Type B pancreatic cell (in vitro differentiated cells): ENCODE results near the gene GRM4. TPM values are rescaled to one million over a fixed set of nuclear protein-coding genes. Genes with fewer than 3 reads are reported as not detected.

Experiments used
- DNase-seq: peaks from one replicate; pipeline ENCODE4 v3.0.0; 2021; ENCODE audit warnings: mixed read lengths; ENCODE audit not compliant: unreplicated experiment; ENCODE audit errors: extremely low spot score
- H3K27ac Mint-ChIP-seq: 2 replicates; pipeline ENCODE4 v1.8.0; 2021; ENCODE audit warnings: mild to moderate bottlenecking, mixed read lengths
- H3K27me3 Mint-ChIP-seq: 2 replicates; pipeline ENCODE4 v1.8.0; 2021; ENCODE audit warnings: mixed read lengths
- H3K36me3 Mint-ChIP-seq: 2 replicates; pipeline ENCODE4 v1.8.0; 2021; ENCODE audit warnings: mixed read lengths
- H3K4me1 Mint-ChIP-seq: one replicate; pipeline ENCODE4 v1.8.0; 2021; ENCODE audit warnings: mixed read lengths; ENCODE audit not compliant: unreplicated experiment
- H3K4me3 Mint-ChIP-seq: 2 replicates; pipeline ENCODE4 v1.8.0; 2021; ENCODE audit warnings: mild to moderate bottlenecking, mixed read lengths
- H3K9me3 Mint-ChIP-seq: 2 replicates; pipeline ENCODE4 v1.8.0; 2021; ENCODE audit warnings: mixed read lengths
- total RNA-seq: library from RNA; stranded (reverse); gene quantifications from 2 replicates; pipeline ENCODE4 v1.2.1, GENCODE V29; 2021; ENCODE audit warnings: low replicate concordance
- TF ChIP-seq, protein P1 (sequence below): fragments of 200-600 bp; sonication (generic); conservative IDR thresholded peaks from 2 replicates; pipeline ENCODE4 v1.5.0; 2021; ENCODE audit warnings: antibody characterized with exemption, mild to moderate bottlenecking

GRM4 gene
- total RNA-seq, 1 donor from 2014 or later: 2.2 TPM

DNA sequence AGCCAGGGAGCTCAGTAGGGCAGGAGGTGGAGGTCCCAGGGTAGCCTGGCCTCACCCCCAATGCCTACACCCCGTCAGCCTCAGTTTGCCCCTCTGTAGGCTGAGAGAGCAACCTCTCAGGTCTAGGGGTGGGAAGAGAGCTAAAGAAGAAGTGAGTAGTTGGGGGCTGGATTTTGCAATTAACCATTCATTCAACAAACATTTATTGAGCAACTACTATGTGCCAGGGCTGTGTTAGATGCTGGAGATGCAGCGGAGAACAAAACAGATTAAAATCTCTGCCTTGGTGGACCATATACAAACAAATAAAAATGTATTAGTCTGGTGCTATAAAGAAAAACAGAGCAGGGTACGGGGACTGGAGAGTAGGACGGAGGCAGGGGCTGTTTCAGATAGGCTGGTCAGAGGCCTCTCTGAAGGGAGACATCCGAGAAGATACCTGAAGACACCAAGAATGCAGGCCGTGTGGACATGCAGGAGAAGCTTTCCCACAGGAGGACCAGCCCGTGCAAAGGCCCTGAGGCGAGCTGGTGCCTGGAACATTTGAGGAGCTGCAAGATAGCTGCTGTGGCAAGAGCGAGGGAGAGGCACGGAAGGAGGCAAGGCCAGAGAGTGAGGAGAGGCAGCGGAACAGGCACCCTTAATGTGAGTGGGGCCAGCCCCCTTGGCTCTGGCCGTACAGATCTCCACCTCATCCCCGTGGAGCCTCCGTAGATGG, 60.3 kb downstream of the GRM4 start:
- DNase-seq: no peak
- no peaks in the 10 kb centered on the region for H3K9me3 Mint-ChIP-seq
- no peak overlapping the region for H3K4me3 Mint-ChIP-seq
- H3K36me3 Mint-ChIP-seq: no peaks in the 10 kb centered on the region
- H3K4me1 Mint-ChIP-seq: peaks cover 4% of the 10 kb centered on the region
- no peaks in the 10 kb centered on the region for H3K27me3 Mint-ChIP-seq
- TF ChIP-seq, protein P1, sequence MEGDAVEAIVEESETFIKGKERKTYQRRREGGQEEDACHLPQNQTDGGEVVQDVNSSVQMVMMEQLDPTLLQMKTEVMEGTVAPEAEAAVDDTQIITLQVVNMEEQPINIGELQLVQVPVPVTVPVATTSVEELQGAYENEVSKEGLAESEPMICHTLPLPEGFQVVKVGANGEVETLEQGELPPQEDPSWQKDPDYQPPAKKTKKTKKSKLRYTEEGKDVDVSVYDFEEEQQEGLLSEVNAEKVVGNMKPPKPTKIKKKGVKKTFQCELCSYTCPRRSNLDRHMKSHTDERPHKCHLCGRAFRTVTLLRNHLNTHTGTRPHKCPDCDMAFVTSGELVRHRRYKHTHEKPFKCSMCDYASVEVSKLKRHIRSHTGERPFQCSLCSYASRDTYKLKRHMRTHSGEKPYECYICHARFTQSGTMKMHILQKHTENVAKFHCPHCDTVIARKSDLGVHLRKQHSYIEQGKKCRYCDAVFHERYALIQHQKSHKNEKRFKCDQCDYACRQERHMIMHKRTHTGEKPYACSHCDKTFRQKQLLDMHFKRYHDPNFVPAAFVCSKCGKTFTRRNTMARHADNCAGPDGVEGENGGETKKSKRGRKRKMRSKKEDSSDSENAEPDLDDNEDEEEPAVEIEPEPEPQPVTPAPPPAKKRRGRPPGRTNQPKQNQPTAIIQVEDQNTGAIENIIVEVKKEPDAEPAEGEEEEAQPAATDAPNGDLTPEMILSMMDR: no peak
- H3K27ac Mint-ChIP-seq: no peak overlapping the region

DNA sequence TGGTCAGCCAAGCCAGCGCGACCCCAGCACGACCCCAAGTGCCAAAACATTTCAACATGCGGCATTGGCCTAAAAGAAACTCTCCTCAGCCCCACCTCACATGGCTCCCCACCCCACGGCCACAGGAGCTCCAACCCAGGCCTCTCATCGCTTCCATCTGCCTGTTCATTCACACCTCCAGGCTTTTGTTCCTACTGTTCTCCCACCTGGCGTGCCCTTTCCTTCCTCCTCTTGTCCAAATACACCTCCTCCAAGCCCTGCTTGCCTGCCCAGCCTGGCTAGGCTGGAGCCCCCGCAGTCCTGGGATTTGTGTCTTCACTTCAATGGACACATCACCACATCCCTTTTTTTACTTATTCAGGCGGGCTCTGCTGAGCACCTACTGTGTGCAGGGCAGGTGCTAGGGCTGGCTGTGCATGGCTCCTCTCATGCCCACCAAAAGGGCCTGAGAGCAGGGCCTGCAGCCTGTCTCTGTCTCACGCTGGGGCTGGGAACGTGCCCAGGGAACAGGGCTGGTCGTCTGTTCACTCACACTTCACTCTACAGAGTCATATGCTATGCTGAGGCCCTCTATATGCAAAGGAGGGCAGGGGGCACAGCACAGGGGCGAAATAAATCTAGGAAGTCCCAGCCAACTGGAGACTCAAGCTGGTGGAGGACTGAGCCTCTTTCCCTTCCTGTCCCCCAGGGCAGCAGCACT, 61.1 kb downstream of the GRM4 start:
- H3K27me3 Mint-ChIP-seq: no peaks in the 10 kb centered on the region
- no peak overlapping the region for H3K4me3 Mint-ChIP-seq
- peaks cover 4% of the 10 kb centered on the region for H3K4me1 Mint-ChIP-seq
- H3K9me3 Mint-ChIP-seq: no peaks in the 10 kb centered on the region
- H3K36me3 Mint-ChIP-seq: no peaks in the 10 kb centered on the region
- TF ChIP-seq, protein P1: no peak
- no peak for DNase-seq
- H3K27ac Mint-ChIP-seq: no peak overlapping the region

DNA sequence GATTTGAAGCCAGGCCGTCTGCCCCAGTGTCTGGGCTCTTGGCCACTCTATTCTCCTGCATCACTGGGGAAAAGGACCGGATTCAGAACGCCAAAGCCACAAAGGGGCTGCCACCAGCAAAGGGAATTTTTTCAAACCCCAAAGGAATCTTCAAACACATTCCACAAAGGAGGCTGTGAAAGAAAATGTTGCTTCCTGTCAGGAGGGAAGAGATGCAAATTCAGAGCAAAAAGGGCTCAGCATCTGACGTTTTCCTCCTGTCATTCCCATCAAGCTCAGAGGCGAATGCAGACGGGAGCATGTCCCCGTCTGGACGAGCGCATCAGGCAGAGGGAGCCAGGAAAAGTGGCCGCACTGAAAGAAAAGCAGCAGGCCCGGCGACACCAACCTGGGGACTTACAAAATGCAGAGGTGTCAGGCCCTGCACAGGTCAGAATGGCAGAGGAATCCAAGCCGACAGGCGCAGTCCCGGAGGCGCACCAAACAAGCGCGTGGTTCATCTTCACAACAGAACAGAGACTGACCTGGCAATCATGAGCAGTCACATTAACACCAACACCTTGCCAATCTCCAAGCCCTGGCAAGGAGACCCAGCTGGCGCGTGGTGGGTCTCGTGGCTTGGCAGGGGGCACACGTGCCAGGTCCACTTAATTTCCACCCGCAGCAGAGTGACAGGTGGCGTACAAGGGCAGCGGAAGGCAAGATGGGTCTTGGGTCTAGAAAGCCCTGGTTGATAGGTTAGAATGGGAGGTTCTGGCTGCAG, 62.8 kb downstream of the GRM4 start:
- Mint-ChIP-seq H3K27ac (no peak overlapping the region), H3K9me3 (no peaks in the 10 kb centered on the region), H3K4me1 (peaks cover 4% of the 10 kb centered on the region), H3K36me3 (no peaks in the 10 kb centered on the region), H3K4me3 (no peak overlapping the region), H3K27me3 (no peaks in the 10 kb centered on the region)
- TF ChIP-seq, protein P1: no peak
- DNase-seq: no peak

DNA sequence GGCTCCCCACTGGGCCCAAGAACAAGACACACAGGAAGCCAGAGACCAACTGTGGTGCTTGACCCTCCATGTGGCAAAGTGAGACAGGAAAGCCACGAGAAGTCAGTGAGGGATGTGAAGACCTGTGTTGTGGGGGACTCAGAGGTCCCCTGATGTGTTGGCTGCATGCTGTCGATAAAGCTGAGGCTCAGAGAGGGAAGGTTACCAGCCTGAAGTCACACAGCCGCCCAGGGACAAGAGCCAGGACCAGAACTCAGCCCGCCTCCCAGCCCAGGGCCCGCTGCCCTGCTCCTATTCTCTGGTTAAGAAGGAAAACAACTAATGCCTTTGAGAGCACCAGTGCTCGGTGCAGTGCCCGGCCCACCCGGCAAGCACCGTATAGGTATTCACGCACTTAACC, 63.5 kb downstream of the GRM4 start:
- Mint-ChIP-seq H3K27me3 (no peaks in the 10 kb centered on the region), H3K27ac (no peak overlapping the region), H3K36me3 (no peaks in the 10 kb centered on the region), H3K9me3 (no peaks in the 10 kb centered on the region), H3K4me3 (no peak overlapping the region), H3K4me1 (peaks cover 4% of the 10 kb centered on the region)
- no peak for DNase-seq
- TF ChIP-seq, protein P1: no peak

DNA sequence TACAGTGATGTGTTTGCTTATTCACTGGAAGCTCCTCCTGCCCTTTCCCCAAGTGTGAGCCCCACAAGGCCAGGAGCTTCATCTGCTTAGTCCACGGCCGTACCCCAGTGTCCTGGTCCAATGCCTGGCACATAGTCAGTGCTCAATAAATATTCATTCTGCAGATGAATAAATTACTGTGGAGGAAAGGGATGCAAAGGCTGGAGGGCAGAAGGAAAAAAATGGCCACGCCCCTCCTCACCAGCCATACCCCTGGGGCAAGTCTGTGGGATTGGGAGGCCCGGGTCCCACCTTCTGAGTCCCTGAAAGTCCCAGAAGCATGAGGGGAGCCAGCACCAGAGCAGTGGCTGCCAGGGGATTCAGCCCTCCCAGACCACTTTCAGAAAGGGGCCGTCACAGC, 65.5 kb downstream of the GRM4 start:
- Mint-ChIP-seq H3K4me3 (no peak overlapping the region), H3K9me3 (no peaks in the 10 kb centered on the region), H3K4me1 (peaks cover 4% of the 10 kb centered on the region), H3K27me3 (no peaks in the 10 kb centered on the region), H3K27ac (no peak overlapping the region), H3K36me3 (no peaks in the 10 kb centered on the region)
- TF ChIP-seq, protein P1: no peak
- DNase-seq: no peak
